GM12878 (cell line): ENCODE measurements around the gene TBC1D5. TPM values are rescaled to one million over a fixed set of nuclear protein-coding genes. Genes with fewer than 3 reads are reported as not detected.

Source experiments
- ATF3 ChIP-seq: IDR thresholded peaks from 2 replicates; pipeline ENCODE4 v1.6.1; 2011; ENCODE audit warnings: low read depth, mild to moderate bottlenecking, low read length, moderate library complexity, borderline replicate concordance; ENCODE audit errors: extremely low read depth
- CHD1 ChIP-seq: IDR thresholded peaks from 2 replicates; pipeline ENCODE4 v1.6.1; 2012; ENCODE audit warnings: low read depth, low read length, improper control_type of control experiment
- CTCF ChIP-seq, 3 experiments: IDR thresholded peaks in 2 of 3; conservative IDR thresholded peaks in 1 of 3; 2 replicates each; pipeline ENCODE4 v1.5.1; 2011; ENCODE audit warnings: low read depth in 3 of 3, low read length in 3 of 3, mild to moderate bottlenecking in 3 of 3, control low read depth in 2 of 3, moderate library complexity in 2 of 3, inconsistent platforms in 1 of 3, mixed read lengths in 1 of 3; ENCODE audit not compliant: control insufficient read depth in 2 of 3, insufficient read depth in 1 of 3; ENCODE audit errors: extremely low read depth in 1 of 3
- ELK1 ChIP-seq: IDR thresholded peaks from 2 replicates; pipeline ENCODE4 v1.6.1; 2012; ENCODE audit warnings: low read depth, low read length, improper control_type of control experiment
- ESRRA ChIP-seq: IDR thresholded peaks from 2 replicates; pipeline ENCODE4 v1.6.1; 2012; ENCODE audit warnings: mild to moderate bottlenecking, low read length, improper control_type of control experiment
- FOXK2 ChIP-seq: fragments of 450-650 bp; IDR thresholded peaks from 2 replicates; pipeline ENCODE4 v1.6.1; 2017; ENCODE audit warnings: mild to moderate bottlenecking, moderate library complexity
- GATAD2B ChIP-seq: fragments of 450-650 bp; conservative IDR thresholded peaks from 2 replicates; pipeline ENCODE4 v1.6.1; 2017; ENCODE audit warnings: low read depth, mild to moderate bottlenecking, moderate library complexity
- JUNB ChIP-seq: IDR thresholded peaks from 2 replicates; pipeline ENCODE4 v1.6.1; 2016; ENCODE audit warnings: antibody characterized with exemption, mild to moderate bottlenecking
- JUND ChIP-seq: IDR thresholded peaks from 2 replicates; pipeline ENCODE4 v1.6.1; 2012; ENCODE audit warnings: low read depth, mild to moderate bottlenecking, low read length, improper control_type of control experiment, moderate library complexity
- MEF2A ChIP-seq: IDR thresholded peaks from 2 replicates; pipeline ENCODE4 v1.6.1; 2011; ENCODE audit warnings: low read depth, mild to moderate bottlenecking, low read length, moderate library complexity; ENCODE audit not compliant: insufficient read depth
- NFIC ChIP-seq: IDR thresholded peaks from 2 replicates; pipeline ENCODE4 v1.6.1; 2012; ENCODE audit warnings: low read depth, mild to moderate bottlenecking, inconsistent platforms, low read length, moderate library complexity
- NFYA ChIP-seq: IDR thresholded peaks from 2 replicates; pipeline ENCODE4 v1.6.1; 2011; ENCODE audit warnings: low read depth, mild to moderate bottlenecking, low read length, improper control_type of control experiment, borderline replicate concordance
- NFYB ChIP-seq: IDR thresholded peaks from 2 replicates; pipeline ENCODE4 v1.6.1; 2011; ENCODE audit warnings: low read depth, mild to moderate bottlenecking, low read length, improper control_type of control experiment, moderate library complexity; ENCODE audit not compliant: insufficient read depth
- NR2C1 ChIP-seq: fragments of 450-650 bp; IDR thresholded peaks from 2 replicates; pipeline ENCODE4 v1.6.1; 2017; ENCODE audit warnings: antibody characterized with exemption, mild to moderate bottlenecking, moderate library complexity
- RBBP5 ChIP-seq: fragments of 200-600 bp; sonication (generic); conservative IDR thresholded peaks from 2 replicates; pipeline ENCODE4 v1.6.1; 2016
- REST ChIP-seq: IDR thresholded peaks from 2 replicates; pipeline ENCODE4 v1.6.1; 2012; ENCODE audit warnings: mild to moderate bottlenecking, low read depth, low read length
- RFX5 ChIP-seq: IDR thresholded peaks from 2 replicates; pipeline ENCODE4 v1.6.1; 2011; ENCODE audit warnings: low read depth, low read length, improper control_type of control experiment
- SMAD5 ChIP-seq: IDR thresholded peaks from 2 replicates; pipeline ENCODE4 v1.6.1; 2016; ENCODE audit warnings: antibody characterized with exemption, low read depth
- SMC3 ChIP-seq: IDR thresholded peaks from 2 replicates; pipeline ENCODE4 v1.6.1; 2011; ENCODE audit warnings: low read length, improper control_type of control experiment, borderline replicate concordance
- TCF12 ChIP-seq: IDR thresholded peaks from 2 replicates; pipeline ENCODE4 v1.6.1; 2011; ENCODE audit warnings: low read depth, mild to moderate bottlenecking, low read length
- ZNF274 ChIP-seq: IDR thresholded peaks from one replicate; pipeline ENCODE4 v1.8.0; 2011; ENCODE audit not compliant: insufficient read length, insufficient read depth
- ZNF384 ChIP-seq: IDR thresholded peaks from 2 replicates; pipeline ENCODE4 v1.6.1; 2012; ENCODE audit warnings: low read depth, mild to moderate bottlenecking, low read length, improper control_type of control experiment, borderline replicate concordance
- polyA plus RNA-seq, 11 experiments: library from polyadenylated mRNA; depleted of rRNA in 4 of 11; unstranded in 6 of 11; stranded (reverse) in 5 of 11; fragments of >200 nt; fragmentation: Nextera tagmentation in 4 of 11; fragmentation: Illumina TruSeq in 1 of 11; extraction: Ambion mirVana in 4 of 11; extraction: Trizol in 1 of 11; gene quantifications; 1 replicate in 1 of 11; 2 replicates in 10 of 11; pipeline versions ENCODE4 v1.2.1 to v1.2.3, GENCODE V29; 2011 to 2016; ENCODE audit warnings: inconsistent platforms in 2 of 11, missing spikeins in 2 of 11, low read depth in 1 of 11
- total RNA-seq, 4 experiments: library from RNA; depleted of rRNA in 3 of 4; stranded (reverse); fragments of >200 nt in 3 of 4; fragmentation: Illumina TruSeq in 1 of 4; extraction: Trizol in 1 of 4; gene quantifications; 2 replicates each; pipeline versions ENCODE4 v1.2.1 to v1.2.3, GENCODE V29; 2013 to 2021
- TF ChIP-seq, protein P1 (sequence below): IDR thresholded peaks from 2 replicates; pipeline ENCODE4 v1.6.1; 2011; ENCODE audit warnings: borderline replicate concordance, low read depth, mild to moderate bottlenecking, moderate library complexity, mixed read lengths, low read length; ENCODE audit not compliant: insufficient read depth; ENCODE audit errors: extremely low read length

Gene TBC1D5
- total and polyA plus RNA-seq, 10 of the 15 experiments (the other 5 are each of a cell fraction or from before 2014, with no cell fraction given): 5.5 to 61.0 (median 43.8) TPM

GRCh38 chr3:17747174-17747889 lies 4.9 kb upstream of the TBC1D5 start (continued):
- TF ChIP-seq ZNF384: peak; percentile 17; the same call in 1 of the 2 replicates
- peak; percentile 74 for TF ChIP-seq JUNB
- TF ChIP-seq NFYB: no peak
- no peak for TF ChIP-seq JUND
- TF ChIP-seq NFYA: no peak
- TF ChIP-seq SMAD5: no peak
- no peak for TF ChIP-seq ZNF274
- 0 out of 2 replicates have a peak, but pooled peaks have one; percentile 21 for TF ChIP-seq TCF12
- TF ChIP-seq REST: no peak
- TF ChIP-seq SMC3: no peak
- TF ChIP-seq RBBP5: no peak
- TF ChIP-seq CHD1: no peak
- peak; percentile 29 for TF ChIP-seq NR2C1
- no peak for TF ChIP-seq FOXK2
- TF ChIP-seq GATAD2B: peak; percentile 76
- no peak for TF ChIP-seq ATF3
- peak; percentile 89 for TF ChIP-seq NFIC
- peak; percentile 80 for TF ChIP-seq MEF2A
- TF ChIP-seq ELK1: no peak
- no peak for TF ChIP-seq CTCF (IDR thresholded peaks at IDR 0.05 in 2 of 3, conservative IDR thresholded peaks at IDR 0.05 in 1 of 3; ENCODE audit: control insufficient read depth in 2 of 3, extremely low read depth in 1 of 3, insufficient read depth in 1 of 3, low read depth in 3 of 3, low read length in 3 of 3)
- TF ChIP-seq, protein P1, sequence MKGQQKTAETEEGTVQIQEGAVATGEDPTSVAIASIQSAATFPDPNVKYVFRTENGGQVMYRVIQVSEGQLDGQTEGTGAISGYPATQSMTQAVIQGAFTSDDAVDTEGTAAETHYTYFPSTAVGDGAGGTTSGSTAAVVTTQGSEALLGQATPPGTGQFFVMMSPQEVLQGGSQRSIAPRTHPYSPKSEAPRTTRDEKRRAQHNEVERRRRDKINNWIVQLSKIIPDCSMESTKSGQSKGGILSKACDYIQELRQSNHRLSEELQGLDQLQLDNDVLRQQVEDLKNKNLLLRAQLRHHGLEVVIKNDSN: no peak
- TF ChIP-seq RFX5: no peak
- TF ChIP-seq ESRRA: no peak
